ENCODE data around the gene CWC27.

DNA sequence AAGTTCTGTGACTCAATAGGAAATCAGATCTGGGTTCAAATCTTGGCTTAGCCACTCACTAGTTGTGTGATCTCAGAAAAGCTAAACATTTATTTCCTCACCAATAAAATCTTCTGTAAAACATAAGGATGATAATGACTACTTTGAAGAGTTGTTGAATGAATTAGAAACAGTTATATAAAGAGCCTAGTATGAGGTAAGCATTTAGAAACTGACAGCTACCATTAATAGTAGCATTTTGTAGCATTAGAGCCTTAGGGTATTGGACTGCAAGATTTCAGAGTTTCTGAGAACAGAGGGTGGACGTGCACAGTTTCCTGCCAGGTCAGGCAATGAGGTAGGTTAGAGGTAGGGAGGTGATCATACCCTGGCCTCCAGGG, 293.2 kb downstream of the CWC27 start:
- TF ChIP-seq POLR2A (IDR thresholded peaks at IDR 0.05; ENCODE audit: low read depth, low read length): no peak; the same call in 1 of the 2 replicates
- TF ChIP-seq TAF1 (IDR thresholded peaks at IDR 0.05; ENCODE audit: low read depth, low read length): no peak
- no peak; the same call in 1 of the 2 replicates for TF ChIP-seq POLR2AphosphoS5 (IDR thresholded peaks at IDR 0.05; ENCODE audit: low read depth, low read length)
